HCT116 (cell line): ENCODE measurements around the gene SCCPDH.

ENCODE experiments used
- EZH2 ChIP-seq: fragments of 200-600 bp; sonication (generic); IDR thresholded peaks from 2 replicates; pipeline ENCODE4 v1.6.1; 2017; ENCODE audit warnings: antibody characterized with exemption, mixed run types
- FOSL1 ChIP-seq: IDR thresholded peaks from 2 replicates; pipeline ENCODE4 v1.6.1; 2012; ENCODE audit warnings: low read depth
- POLR2AphosphoS5 ChIP-seq: IDR thresholded peaks from 2 replicates; pipeline ENCODE4 v1.6.1; 2011; ENCODE audit warnings: mild to moderate bottlenecking, low read depth, low read length, moderate library complexity
- SP1 ChIP-seq: IDR thresholded peaks from 2 replicates; pipeline ENCODE4 v1.6.1; 2012; ENCODE audit warnings: low read depth
- YY1 ChIP-seq: IDR thresholded peaks from 2 replicates; pipeline ENCODE4 v1.6.1; 2011; ENCODE audit warnings: low read length, low read depth, moderate library complexity, mild to moderate bottlenecking; ENCODE audit not compliant: insufficient replicate concordance; ENCODE audit errors: extremely low read depth
- TF ChIP-seq, protein P1 (sequence below), 3 experiments: fragments of 200-600 bp in 1 of 3; sonication (generic) in 1 of 3; IDR thresholded peaks in 2 of 3; conservative IDR thresholded peaks in 1 of 3; 2 replicates each; pipeline ENCODE4 v1.5.1; 2012 to 2017; ENCODE audit warnings: low read depth in 2 of 3, low read length in 2 of 3, antibody characterized with exemption in 1 of 3, borderline replicate concordance in 1 of 3, control low read depth in 1 of 3, mild to moderate bottlenecking in 1 of 3, mixed read lengths in 1 of 3, mixed run types in 1 of 3, moderate library complexity in 1 of 3; ENCODE audit not compliant: insufficient read depth in 1 of 3

DNA sequence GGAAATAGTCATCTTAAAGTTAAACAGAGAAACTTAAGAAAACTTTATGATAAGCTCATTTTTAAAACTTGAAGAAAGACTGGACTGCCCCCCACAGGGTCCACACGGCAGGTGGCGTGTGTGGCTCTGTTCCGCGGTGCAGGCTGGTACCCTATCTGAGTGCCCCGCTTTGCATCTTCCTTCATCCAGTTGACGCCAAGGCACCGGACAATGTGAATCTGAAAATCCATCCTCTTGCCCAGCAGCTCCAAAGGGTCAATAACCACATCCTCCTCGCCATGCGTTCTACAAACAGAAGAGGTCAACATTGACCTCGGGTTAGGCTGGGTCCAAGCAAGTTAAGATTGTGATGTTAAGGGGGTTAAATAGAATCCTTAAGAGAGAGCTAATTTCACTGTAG is 54.5 kb downstream of the SCCPDH start:
- TF ChIP-seq POLR2AphosphoS5 (no peak), FOSL1 (no peak), EZH2 (no peak), SP1 (no peak), YY1 (no peak)
- TF ChIP-seq, protein P1, sequence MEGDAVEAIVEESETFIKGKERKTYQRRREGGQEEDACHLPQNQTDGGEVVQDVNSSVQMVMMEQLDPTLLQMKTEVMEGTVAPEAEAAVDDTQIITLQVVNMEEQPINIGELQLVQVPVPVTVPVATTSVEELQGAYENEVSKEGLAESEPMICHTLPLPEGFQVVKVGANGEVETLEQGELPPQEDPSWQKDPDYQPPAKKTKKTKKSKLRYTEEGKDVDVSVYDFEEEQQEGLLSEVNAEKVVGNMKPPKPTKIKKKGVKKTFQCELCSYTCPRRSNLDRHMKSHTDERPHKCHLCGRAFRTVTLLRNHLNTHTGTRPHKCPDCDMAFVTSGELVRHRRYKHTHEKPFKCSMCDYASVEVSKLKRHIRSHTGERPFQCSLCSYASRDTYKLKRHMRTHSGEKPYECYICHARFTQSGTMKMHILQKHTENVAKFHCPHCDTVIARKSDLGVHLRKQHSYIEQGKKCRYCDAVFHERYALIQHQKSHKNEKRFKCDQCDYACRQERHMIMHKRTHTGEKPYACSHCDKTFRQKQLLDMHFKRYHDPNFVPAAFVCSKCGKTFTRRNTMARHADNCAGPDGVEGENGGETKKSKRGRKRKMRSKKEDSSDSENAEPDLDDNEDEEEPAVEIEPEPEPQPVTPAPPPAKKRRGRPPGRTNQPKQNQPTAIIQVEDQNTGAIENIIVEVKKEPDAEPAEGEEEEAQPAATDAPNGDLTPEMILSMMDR (IDR thresholded peaks at IDR 0.05 in 2 of 3, conservative IDR thresholded peaks at IDR 0.05 in 1 of 3; ENCODE audit: borderline replicate concordance in 1 of 3, insufficient read depth in 1 of 3, low read depth in 2 of 3, low read length in 2 of 3) = no peak
